CD4-positive, alpha-beta T cell treated with Interferon gamma for 1 hour (primary cell): ENCODE data around the gene RAPGEF2.
A peak's percentile ranks its signal among the peaks of the same experiment; 100 is the strongest.
"Not testable (repeated sequence)": the region's sequence is repeated elsewhere in the genome, so short reads cannot be mapped to it uniquely, and the experiment has no call there.

Experiments
- DNase-seq: peaks from one replicate; pipeline ENCODE4 v3.0.0-alpha.2; 2020

Gene RAPGEF2

GRCh38 chr4:159102622-159103383 lies at the start of gene RAPGEF2:
Gene RAPGEF2, plus strand, starts transcription at chr4:159103079. Its CDS starts 1,084 bp downstream, at chr4:159104163.
- peak; percentile 88 for DNase-seq

- DNase-seq = no peak
These were observed 47.0 kb upstream of the RAPGEF2 start for GRCh38 chr4:159055833-159056232.

- no peak for DNase-seq
These were observed 42.7 kb upstream of the RAPGEF2 start for GRCh38 chr4:159060161-159060560.

- DNase-seq = no peak
These were observed 40.5 kb upstream of the RAPGEF2 start for GRCh38 chr4:159062381-159062780.

GRCh38 chr4:159065513-159066240 lies 37.2 kb upstream of the RAPGEF2 start:
- no peak for DNase-seq

- not testable (repeated sequence) for DNase-seq
These were observed 34.7 kb upstream of the RAPGEF2 start for GRCh38 chr4:159068139-159068538.

- no peak for DNase-seq
These were observed 33.0 kb upstream of the RAPGEF2 start for GRCh38 chr4:159069922-159070321.

- DNase-seq = no peak
These were observed 32.1 kb upstream of the RAPGEF2 start for GRCh38 chr4:159070742-159071141.

- no peak for DNase-seq
These were observed 31.5 kb upstream of the RAPGEF2 start for GRCh38 chr4:159071178-159071968.

- no peak for DNase-seq
These were observed 30.7 kb upstream of the RAPGEF2 start for GRCh38 chr4:159071969-159072765.

- no peak for DNase-seq
These were observed 27.3 kb upstream of the RAPGEF2 start for GRCh38 chr4:159075531-159075932.

- not testable (repeated sequence) for DNase-seq
These were observed 25.9 kb upstream of the RAPGEF2 start for GRCh38 chr4:159077018-159077417.

- DNase-seq = no peak
These were observed 25.0 kb upstream of the RAPGEF2 start for GRCh38 chr4:159077702-159078495.

- no peak for DNase-seq
These were observed 23.8 kb upstream of the RAPGEF2 start for GRCh38 chr4:159079074-159079473.

- DNase-seq = no peak
These were observed 16.3 kb upstream of the RAPGEF2 start for GRCh38 chr4:159086606-159087005.

GRCh38 chr4:159090255-159090654 lies 12.6 kb upstream of the RAPGEF2 start:
- no peak for DNase-seq

GRCh38 chr4:159094156-159094555 lies 8.7 kb upstream of the RAPGEF2 start:
- DNase-seq = not testable (repeated sequence)

- DNase-seq = no peak
These were observed 6.4 kb upstream of the RAPGEF2 start for GRCh38 chr4:159096434-159096833.

- no peak for DNase-seq
These were observed 5.7 kb upstream of the RAPGEF2 start for GRCh38 chr4:159097144-159097543.

GRCh38 chr4:159097785-159098184 lies 5.1 kb upstream of the RAPGEF2 start:
- DNase-seq = no peak

GRCh38 chr4:159098482-159099127 lies 4.3 kb upstream of the RAPGEF2 start:
- no peak for DNase-seq
